Measurements from ENCODE around the gene ZNF555. TPM values are rescaled to one million over a fixed set of nuclear protein-coding genes. Genes with fewer than 3 reads are reported as not detected.

Gene ZNF555
- total and polyA plus RNA-seq, 9 of the 15 experiments (the other 6 are each of a cell fraction or from before 2014, with no cell fraction given) = 2.0 to 6.7 (median 5.4) TPM

- DNase-seq (ENCODE audit: extremely low read depth in 1 of 4, low spot score in 3 of 4) = no peak
- Histone ChIP-seq H3K79me2 (ENCODE audit: control insufficient read depth, insufficient read depth, low read length) (peaks cover 7% of the 10 kb centered on the region), H3K4me2 (ENCODE audit: insufficient read depth, low read length) (no peak overlapping the region), H3K4me1 (replicated peaks in 1 of 2; ENCODE audit: control insufficient read depth in 2 of 2, insufficient read depth in 2 of 2, low read length in 2 of 2) (peaks cover 0 to 15% of the 10 kb centered on the region in 2 experiments; a peak in 3 of 5 replicates), H3K4me3 (no peak overlapping the region), H3K9me1 (ENCODE audit: control insufficient read depth, insufficient read depth, low read length) (no peaks in the 10 kb centered on the region), H3K9ac (ENCODE audit: insufficient read depth in 1 of 2, low read depth in 2 of 2, low read length in 2 of 2) (0 out of 4 replicates have a peak overlapping the region, but pooled peaks of 1 of the 2 experiments have one; percentile 11), H3K27me3 (ENCODE audit: control insufficient read depth in 2 of 2, insufficient read depth in 2 of 2, low read length in 2 of 2) (no peaks in the 10 kb centered on the region), H3K9me3 (replicated peaks; ENCODE audit: control insufficient read depth, insufficient read depth, low read depth, low read length) (peaks cover 4% of the 10 kb centered on the region), H3K27ac (ENCODE audit: extremely low read depth, low read depth, low read length) (no peak overlapping the region), H3K36me3 (ENCODE audit: control insufficient read depth, insufficient read depth, low read length) (no peaks in the 10 kb centered on the region), H2AFZ (ENCODE audit: low read depth, low read length) (no peak overlapping the region), H4K20me1 (replicated peaks; ENCODE audit: control insufficient read depth, insufficient read depth, low read length) (no peaks in the 10 kb centered on the region)
- no peak for FAIRE-seq
- intact Hi-C loops (cut with micrococcal nuclease) = no loop called here
- no TSS peak for BruUV-seq (replicated peaks)
- no peak for TF ChIP-seq SRSF9 (IDR thresholded peaks at IDR 0.05; ENCODE audit: borderline replicate concordance, low read depth, low read length)
- no peak for TF ChIP-seq CHD4 (IDR thresholded peaks at IDR 0.05; ENCODE audit: insufficient read depth, insufficient replicate concordance, low read depth, low read length, poor library complexity, severe bottlenecking)
- no peak for TF ChIP-seq LEF1 (IDR thresholded peaks at IDR 0.05)
- TF ChIP-seq PYGO2 (tag; IDR thresholded peaks at IDR 0.05) = no peak
- TF ChIP-seq, protein P1, sequence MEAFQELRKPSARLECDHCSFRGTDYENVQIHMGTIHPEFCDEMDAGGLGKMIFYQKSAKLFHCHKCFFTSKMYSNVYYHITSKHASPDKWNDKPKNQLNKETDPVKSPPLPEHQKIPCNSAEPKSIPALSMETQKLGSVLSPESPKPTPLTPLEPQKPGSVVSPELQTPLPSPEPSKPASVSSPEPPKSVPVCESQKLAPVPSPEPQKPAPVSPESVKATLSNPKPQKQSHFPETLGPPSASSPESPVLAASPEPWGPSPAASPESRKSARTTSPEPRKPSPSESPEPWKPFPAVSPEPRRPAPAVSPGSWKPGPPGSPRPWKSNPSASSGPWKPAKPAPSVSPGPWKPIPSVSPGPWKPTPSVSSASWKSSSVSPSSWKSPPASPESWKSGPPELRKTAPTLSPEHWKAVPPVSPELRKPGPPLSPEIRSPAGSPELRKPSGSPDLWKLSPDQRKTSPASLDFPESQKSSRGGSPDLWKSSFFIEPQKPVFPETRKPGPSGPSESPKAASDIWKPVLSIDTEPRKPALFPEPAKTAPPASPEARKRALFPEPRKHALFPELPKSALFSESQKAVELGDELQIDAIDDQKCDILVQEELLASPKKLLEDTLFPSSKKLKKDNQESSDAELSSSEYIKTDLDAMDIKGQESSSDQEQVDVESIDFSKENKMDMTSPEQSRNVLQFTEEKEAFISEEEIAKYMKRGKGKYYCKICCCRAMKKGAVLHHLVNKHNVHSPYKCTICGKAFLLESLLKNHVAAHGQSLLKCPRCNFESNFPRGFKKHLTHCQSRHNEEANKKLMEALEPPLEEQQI (IDR thresholded peaks at IDR 0.05) = no peak
- no peak for TF ChIP-seq CTBP1 (IDR thresholded peaks at IDR 0.05; ENCODE audit: borderline replicate concordance)
- TF ChIP-seq GABPA (tag; conservative IDR thresholded peaks at IDR 0.05; ENCODE audit: low read depth) = no peak
- no peak for TF ChIP-seq MTA1 (IDR thresholded peaks at IDR 0.05; ENCODE audit: borderline replicate concordance)
- TF ChIP-seq RBM14 (IDR thresholded peaks at IDR 0.05; ENCODE audit: borderline replicate concordance, insufficient read depth, low read depth, low read length) = no peak
- TF ChIP-seq MITF (IDR thresholded peaks at IDR 0.05) = no peak
- TF ChIP-seq NFYB (IDR thresholded peaks at IDR 0.05; ENCODE audit: extremely low read depth, insufficient read length) = no peak
- no peak for TF ChIP-seq BCOR (IDR thresholded peaks at IDR 0.05)
- WGBS (ENCODE audit: insufficient coverage, low coverage, missing lambda C conversion rate) = 56% methylated on average over 9 of the region's 9 CpGs
- ATAC-seq = no peak
- CTCF ChIA-PET (ENCODE audit: low intra/inter-chr PET ratio) = no interaction called here
- POLR2A ChIA-PET = interaction anchor here (0.9 kb wide), 1 partner anchor 18 kb away, joined by 3 read pairs; the partner anchor contains the start of gene ZNF555
- in situ Hi-C loops (cut with MboI) = no loop called here
Measured at GRCh38 chr19:2823646-2824045, 17.6 kb upstream of the ZNF555 start.

Data from K562 (cell line).